Natural killer cell treated with Interleukin-12 subunit alpha and Interleukin-12 subunit beta and Interleukin-15 and Interleukin-18, amount 100 ng/mL, for 72 hours (primary cell): ENCODE measurements around the gene DLG2. TPM values are rescaled to one million over a fixed set of nuclear protein-coding genes. Genes with fewer than 3 reads are reported as not detected.

Experiments used
- ATAC-seq, 2 donors: fragments of 150-1000 bp; cut with Tn5 transposase in 1 of 2; sonication (Bioruptor Pico), chemical (Tn5 transposase) in 1 of 2; 2 replicates each; pipeline ENCODE4 v1.10.0; 2021
- DNase-seq: peaks from one replicate; pipeline ENCODE4 v3.0.0; 2022; ENCODE audit warnings: low spot score
- H3K27ac Mint-ChIP-seq, 2 donors: 1 replicate in 1 of 2; 2 replicates in 1 of 2; pipeline ENCODE4 v1.8.0; 2022; ENCODE audit warnings: mixed read lengths in 2 of 2, mild to moderate bottlenecking in 1 of 2, moderate library complexity in 1 of 2
- H3K27me3 Mint-ChIP-seq, 2 donors: 1 replicate in 1 of 2; 2 replicates in 1 of 2; pipeline ENCODE4 v1.8.0; 2022; ENCODE audit warnings: mixed read lengths in 2 of 2
- H3K36me3 Mint-ChIP-seq: one replicate; pipeline ENCODE4 v1.8.0; 2022; ENCODE audit warnings: mixed read lengths
- H3K4me1 Mint-ChIP-seq, 2 donors: 1 replicate in 1 of 2; 2 replicates in 1 of 2; pipeline ENCODE4 v1.8.0; 2022; ENCODE audit warnings: low read depth in 2 of 2, mixed read lengths in 2 of 2, mild to moderate bottlenecking in 1 of 2
- H3K4me3 Mint-ChIP-seq: one replicate; pipeline ENCODE4 v1.8.0; 2022; ENCODE audit warnings: mixed read lengths
- H3K9me3 Mint-ChIP-seq: 2 replicates; pipeline ENCODE4 v1.8.0; 2022; ENCODE audit warnings: mixed read lengths
- total RNA-seq, 2 donors: library from RNA; stranded (reverse); gene quantifications; one replicate each; pipeline ENCODE4 v1.2.3, GENCODE V29; 2022

The DLG2 gene
- total RNA-seq, 2 donors from 2014 or later, result 1.1 to 1.7 TPM

DNA sequence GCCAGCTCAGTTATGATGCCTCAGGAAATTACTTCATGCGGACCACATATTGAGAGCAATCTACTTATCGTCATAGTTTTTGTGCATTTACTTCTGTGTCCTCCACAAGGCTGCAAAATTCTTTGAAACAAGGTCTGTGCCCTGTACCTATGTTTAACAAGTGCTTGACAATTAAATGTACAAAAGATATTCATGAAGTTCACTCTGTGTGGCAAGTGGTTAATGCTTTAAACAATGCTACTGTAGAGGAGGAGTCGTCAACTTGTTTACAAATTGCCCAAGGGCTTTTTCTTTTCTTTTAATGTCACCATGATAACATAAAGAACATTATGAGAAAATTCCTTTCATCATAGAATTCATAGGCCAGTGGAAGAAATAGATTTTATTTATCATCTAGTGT lies 1469.5 kb downstream of the DLG2 start:
- no peak for DNase-seq
- H3K9me3 Mint-ChIP-seq, result peaks cover 37% of the 10 kb centered on the region
- no peak overlapping the region for H3K27ac Mint-ChIP-seq
- H3K4me3 Mint-ChIP-seq, result no peak overlapping the region
- H3K36me3 Mint-ChIP-seq, result peaks cover 12% of the 10 kb centered on the region
- H3K27me3 Mint-ChIP-seq, result no peaks in the 10 kb centered on the region
- no peaks in the 10 kb centered on the region for H3K4me1 Mint-ChIP-seq
- no peak for ATAC-seq

DNA sequence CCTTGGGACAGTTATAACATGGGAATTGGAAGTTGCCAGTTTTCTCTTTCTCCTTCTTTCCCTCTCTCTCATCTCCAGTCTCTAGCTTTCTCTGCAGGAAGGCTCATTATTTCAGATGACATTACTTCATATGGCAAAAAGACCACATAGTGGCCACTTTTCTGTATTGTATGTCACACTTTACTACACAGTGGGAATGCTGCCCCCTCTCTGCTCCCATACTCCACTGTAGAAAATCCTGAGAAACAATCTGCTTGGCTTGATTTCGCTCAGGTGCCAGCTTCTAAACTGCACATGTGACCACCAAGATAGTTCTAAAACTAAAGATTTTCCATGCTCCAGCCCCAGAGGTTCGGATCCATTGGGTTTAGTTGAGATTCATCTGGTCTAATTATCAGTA lies 1480.3 kb downstream of the DLG2 start:
- Mint-ChIP-seq H3K9me3 (peaks cover 23% of the 10 kb centered on the region), H3K4me1 (no peaks in the 10 kb centered on the region), H3K27me3 (no peaks in the 10 kb centered on the region), H3K4me3 (no peak overlapping the region), H3K27ac (no peak overlapping the region), H3K36me3 (no peaks in the 10 kb centered on the region)
- DNase-seq, result no peak
- ATAC-seq, result no peak

DNA sequence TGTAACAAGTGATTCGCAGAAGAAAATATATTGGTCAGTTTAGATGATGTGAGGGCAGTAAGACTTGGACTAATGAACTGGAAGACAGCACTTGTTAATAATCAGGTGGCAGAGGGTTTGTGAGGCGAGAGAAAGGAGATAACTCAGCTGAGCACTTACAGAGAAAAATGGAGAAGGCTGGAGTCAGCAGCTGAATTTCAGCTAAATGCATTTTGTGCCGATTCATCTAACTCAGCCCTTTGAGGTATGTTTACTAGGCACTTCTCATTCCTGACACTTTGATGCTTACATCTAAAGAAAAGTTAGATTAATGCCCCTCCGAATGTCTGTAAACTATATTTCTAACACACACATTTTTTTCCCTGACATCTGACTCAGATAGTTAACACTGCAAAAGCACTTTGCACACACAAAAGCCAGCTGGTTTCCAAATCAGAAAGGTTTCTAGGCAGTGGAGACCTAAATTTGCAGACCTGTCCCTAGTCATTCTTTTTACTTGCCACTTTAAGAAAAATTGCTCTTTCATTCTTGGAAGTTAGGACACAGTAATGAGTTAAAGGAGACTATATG lies 1481.4 kb downstream of the DLG2 start:
- H3K27me3 Mint-ChIP-seq, result no peaks in the 10 kb centered on the region
- no peak overlapping the region for H3K4me3 Mint-ChIP-seq
- H3K9me3 Mint-ChIP-seq, result peaks cover 14% of the 10 kb centered on the region
- H3K4me1 Mint-ChIP-seq, result no peaks in the 10 kb centered on the region
- ATAC-seq (no peak), DNase-seq (no peak)
- no peaks in the 10 kb centered on the region for H3K36me3 Mint-ChIP-seq
- H3K27ac Mint-ChIP-seq, result no peak overlapping the region

DNA sequence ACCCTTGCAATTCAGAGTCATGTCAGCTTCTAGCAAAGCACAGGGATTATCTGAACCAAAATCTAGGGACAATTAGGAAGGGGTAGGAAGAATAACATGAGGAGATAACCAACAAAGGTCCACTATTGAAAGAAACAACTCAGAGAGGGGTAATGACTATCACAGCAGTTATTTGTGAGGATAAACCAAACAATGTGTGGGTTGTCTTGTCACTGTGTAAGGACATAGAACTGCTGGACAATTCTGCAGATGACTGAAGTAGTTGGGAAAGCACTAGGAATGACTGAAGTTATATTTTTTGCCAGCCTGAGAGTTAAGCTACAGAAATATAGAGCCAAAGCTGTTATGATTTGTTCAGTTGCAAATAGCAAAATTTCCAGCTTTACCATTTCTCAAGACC lies 1482.6 kb downstream of the DLG2 start:
- H3K4me3 Mint-ChIP-seq, result no peak overlapping the region
- no peaks in the 10 kb centered on the region for H3K4me1 Mint-ChIP-seq
- ATAC-seq (no peak), DNase-seq (no peak)
- H3K27me3 Mint-ChIP-seq, result no peaks in the 10 kb centered on the region
- peaks cover 11% of the 10 kb centered on the region for H3K9me3 Mint-ChIP-seq
- no peak overlapping the region for H3K27ac Mint-ChIP-seq
- no peaks in the 10 kb centered on the region for H3K36me3 Mint-ChIP-seq

DNA sequence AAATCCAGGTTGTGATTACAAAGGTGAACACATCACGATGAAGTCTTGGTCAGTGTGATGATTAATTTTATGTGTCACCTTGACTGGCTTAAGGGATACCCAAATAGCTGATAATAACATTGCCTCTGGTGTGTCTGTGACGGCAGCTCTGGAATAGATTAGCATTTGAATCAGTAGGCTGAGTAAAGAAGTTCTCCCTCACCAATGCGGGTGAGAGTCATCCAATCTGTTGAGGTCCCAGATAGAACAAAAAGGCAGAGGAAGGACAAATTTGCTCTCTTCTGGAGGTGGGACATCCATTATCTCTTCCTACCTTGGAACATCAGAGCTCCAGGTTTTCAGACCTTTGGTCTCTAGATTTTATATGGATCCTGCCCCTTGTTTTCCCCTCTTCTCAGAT lies 1484.7 kb downstream of the DLG2 start:
- H3K9me3 Mint-ChIP-seq, result peaks cover 8% of the 10 kb centered on the region
- ATAC-seq (no peak), DNase-seq (no peak)
- no peaks in the 10 kb centered on the region for H3K4me1 Mint-ChIP-seq
- no peak overlapping the region for H3K4me3 Mint-ChIP-seq
- H3K36me3 Mint-ChIP-seq, result no peaks in the 10 kb centered on the region
- no peaks in the 10 kb centered on the region for H3K27me3 Mint-ChIP-seq
- no peak overlapping the region for H3K27ac Mint-ChIP-seq

DNA sequence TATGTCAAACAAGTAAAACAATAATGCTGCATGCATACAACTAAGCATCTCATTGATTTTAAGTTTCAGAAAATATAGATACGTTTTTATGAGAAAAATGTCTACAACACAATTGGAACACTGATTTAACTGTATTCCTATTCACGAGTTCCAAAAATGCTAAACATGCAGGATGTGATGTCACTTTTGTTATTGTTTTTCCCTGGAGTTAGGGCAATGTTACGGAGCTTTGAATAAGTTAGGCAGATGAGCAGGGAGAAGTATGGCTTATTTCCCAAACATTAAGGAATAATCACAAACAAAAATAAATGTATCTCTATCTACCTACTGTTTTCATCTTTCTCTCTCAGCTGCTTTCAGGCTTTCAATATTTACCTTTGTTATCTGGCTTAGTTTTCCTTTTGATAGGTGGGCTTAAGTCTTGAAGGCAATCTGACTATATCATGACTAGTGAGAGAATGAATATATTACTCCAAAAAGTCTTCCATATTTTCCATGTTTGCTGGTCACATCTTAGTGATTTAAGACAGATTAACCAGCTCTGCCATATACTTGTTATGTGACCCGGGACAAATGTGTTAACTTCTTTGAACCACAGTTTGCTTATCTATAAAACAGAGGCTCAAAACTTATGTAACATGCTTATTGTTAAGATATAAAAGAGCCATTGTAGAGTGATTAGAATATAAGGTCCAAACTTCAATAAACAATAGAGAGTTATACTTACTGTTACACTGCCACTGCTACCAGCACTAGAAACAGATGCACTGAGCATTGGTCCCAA lies 1486.6 kb downstream of the DLG2 start:
- Mint-ChIP-seq H3K27me3 (no peaks in the 10 kb centered on the region), H3K4me1 (no peaks in the 10 kb centered on the region), H3K27ac (no peak overlapping the region), H3K9me3 (peaks cover 6% of the 10 kb centered on the region), H3K36me3 (no peaks in the 10 kb centered on the region), H3K4me3 (no peak overlapping the region)
- ATAC-seq (no peak), DNase-seq (no peak)

DNA sequence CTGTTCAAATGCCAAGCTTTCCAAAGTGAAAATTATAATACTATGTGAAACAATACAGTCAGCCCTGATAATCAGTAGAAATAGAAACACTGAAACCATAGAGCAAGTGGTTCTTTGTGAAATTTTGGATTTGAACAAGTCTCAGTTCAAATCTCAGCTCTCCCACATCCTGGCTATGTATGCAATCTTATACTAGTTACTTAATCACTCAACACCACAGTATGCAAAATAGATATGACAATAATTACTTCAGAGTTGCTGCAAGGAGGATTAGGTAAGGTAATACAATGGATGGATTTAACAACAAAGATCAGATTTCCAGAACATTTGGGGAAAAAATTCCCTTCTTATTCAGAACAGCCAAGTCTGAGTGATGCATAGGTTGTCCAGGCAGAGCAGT lies 1489.2 kb downstream of the DLG2 start:
- ATAC-seq (no peak), DNase-seq (no peak)
- no peaks in the 10 kb centered on the region for H3K4me1 Mint-ChIP-seq
- no peaks in the 10 kb centered on the region for H3K27me3 Mint-ChIP-seq
- H3K4me3 Mint-ChIP-seq, result no peak overlapping the region
- no peaks in the 10 kb centered on the region for H3K36me3 Mint-ChIP-seq
- no peak overlapping the region for H3K27ac Mint-ChIP-seq
- peaks cover 9% of the 10 kb centered on the region for H3K9me3 Mint-ChIP-seq

DNA sequence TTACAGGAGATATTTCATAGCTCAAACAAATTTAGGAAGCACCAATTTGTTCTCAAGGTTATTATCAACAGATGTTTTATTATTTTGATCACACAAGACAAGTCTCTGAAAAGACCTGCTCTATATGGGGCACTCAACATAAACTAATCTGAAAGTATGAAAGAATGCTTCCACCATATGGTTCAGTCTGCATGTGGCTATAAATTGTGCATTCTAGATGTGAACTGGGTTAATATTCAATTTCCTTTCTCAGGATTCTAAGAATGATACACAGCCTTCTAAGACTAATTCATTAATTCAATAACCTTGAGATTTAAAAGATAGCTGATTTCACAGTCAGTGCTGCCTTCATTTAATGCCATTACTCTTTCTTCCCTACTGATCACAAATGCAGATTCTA lies 1489.6 kb downstream of the DLG2 start:
- H3K4me3 Mint-ChIP-seq, result no peak overlapping the region
- peaks cover 11% of the 10 kb centered on the region for H3K9me3 Mint-ChIP-seq
- no peak for DNase-seq
- no peaks in the 10 kb centered on the region for H3K4me1 Mint-ChIP-seq
- no peak overlapping the region for H3K27ac Mint-ChIP-seq
- H3K36me3 Mint-ChIP-seq, result no peaks in the 10 kb centered on the region
- H3K27me3 Mint-ChIP-seq, result no peaks in the 10 kb centered on the region
- no peak for ATAC-seq

DNA sequence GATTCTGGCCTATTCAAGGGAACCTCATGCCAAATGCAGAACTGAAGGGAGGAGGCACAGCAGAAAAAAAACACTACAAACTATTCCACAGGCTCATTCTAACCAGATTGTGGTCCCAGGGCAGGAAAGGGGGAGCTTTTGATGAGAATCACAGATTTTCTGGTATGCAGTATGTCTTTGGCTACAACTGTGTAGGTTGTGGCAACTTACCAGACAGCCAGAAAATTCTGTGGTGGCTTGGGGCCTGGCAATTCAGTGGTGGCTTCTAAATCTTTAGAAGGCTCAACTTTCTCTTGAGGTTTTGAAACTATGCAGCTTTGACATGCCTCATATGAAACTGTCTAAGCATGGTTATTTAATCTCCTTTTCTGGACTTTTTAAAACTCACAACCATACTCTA lies 1490.2 kb downstream of the DLG2 start:
- DNase-seq, result no peak
- no peaks in the 10 kb centered on the region for H3K27me3 Mint-ChIP-seq
- peaks cover 13% of the 10 kb centered on the region for H3K9me3 Mint-ChIP-seq
- no peak for ATAC-seq
- no peak overlapping the region for H3K4me3 Mint-ChIP-seq
- H3K36me3 Mint-ChIP-seq, result no peaks in the 10 kb centered on the region
- no peak overlapping the region for H3K27ac Mint-ChIP-seq
- H3K4me1 Mint-ChIP-seq, result no peaks in the 10 kb centered on the region

DNA sequence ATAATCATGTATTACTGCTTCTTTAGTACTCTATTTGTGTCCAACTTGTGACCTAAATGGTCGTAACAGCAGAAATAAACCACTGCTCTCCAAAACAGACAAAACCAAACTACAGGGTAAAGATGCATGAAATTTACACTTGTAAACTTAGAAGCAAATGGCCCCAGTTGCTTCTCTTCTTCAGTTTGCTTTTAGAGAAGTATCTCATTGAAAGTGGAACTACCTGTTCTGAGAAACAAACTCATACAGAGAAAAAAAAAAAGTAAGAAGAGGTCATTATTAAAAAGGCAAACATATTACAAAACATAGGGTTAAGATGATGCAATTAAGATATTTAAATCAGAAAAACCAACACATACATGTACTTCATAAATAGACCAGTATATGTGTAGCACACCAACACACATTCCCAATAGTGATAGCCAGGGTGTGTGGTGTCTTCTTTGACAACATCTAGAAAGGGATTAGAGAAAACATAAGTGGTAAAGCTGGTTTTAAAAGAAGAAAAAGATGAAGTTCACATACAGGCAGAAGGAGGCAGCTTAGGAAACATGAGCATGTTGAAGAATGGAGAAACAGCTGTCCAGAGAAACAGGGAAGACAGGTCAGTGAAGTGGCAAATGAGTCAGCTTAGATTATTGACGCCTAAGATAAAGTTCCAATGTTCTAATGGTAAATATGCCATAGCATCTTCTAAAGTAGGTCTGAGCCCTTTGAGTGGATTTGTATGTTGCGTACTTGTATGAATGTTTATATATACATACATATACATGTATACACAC lies 1496.3 kb downstream of the DLG2 start:
- H3K4me3 Mint-ChIP-seq, result no peak overlapping the region
- H3K4me1 Mint-ChIP-seq, result no peaks in the 10 kb centered on the region
- no peaks in the 10 kb centered on the region for H3K36me3 Mint-ChIP-seq
- ATAC-seq (no peak), DNase-seq (no peak)
- H3K9me3 Mint-ChIP-seq, result peaks cover 16% of the 10 kb centered on the region
- H3K27ac Mint-ChIP-seq, result no peak overlapping the region
- H3K27me3 Mint-ChIP-seq, result no peaks in the 10 kb centered on the region

DNA sequence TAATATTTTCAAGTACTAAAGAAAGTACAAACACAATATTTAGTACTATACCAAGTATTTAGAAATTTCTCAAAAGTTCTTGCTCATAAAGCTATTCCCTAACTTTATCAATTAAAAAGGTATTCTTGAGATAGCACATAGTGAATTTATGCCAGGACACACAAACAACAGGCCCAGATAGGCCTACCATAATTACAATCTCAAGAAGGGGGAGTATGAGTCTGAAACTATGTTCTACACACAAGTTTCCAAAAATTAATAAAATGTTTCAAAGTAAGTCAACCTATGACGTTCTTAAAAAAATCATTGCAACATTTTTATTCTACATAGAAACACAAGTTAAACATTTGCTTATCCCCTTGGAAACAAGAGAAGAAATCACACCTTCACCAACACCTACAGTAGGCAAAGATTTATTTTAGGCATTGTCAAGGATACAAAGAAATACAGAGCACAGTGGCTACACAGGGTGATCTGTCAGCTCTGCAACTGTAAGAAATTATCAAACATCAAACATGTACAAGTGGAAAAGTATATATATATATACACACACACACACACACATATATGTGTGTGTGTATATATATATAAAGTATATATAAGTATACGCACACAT lies 1497.1 kb downstream of the DLG2 start:
- no peak overlapping the region for H3K4me3 Mint-ChIP-seq
- H3K36me3 Mint-ChIP-seq, result no peaks in the 10 kb centered on the region
- H3K9me3 Mint-ChIP-seq, result peaks cover 13% of the 10 kb centered on the region
- ATAC-seq (no peak), DNase-seq (no peak)
- no peaks in the 10 kb centered on the region for H3K27me3 Mint-ChIP-seq
- no peaks in the 10 kb centered on the region for H3K4me1 Mint-ChIP-seq
- H3K27ac Mint-ChIP-seq, result no peak overlapping the region

DNA sequence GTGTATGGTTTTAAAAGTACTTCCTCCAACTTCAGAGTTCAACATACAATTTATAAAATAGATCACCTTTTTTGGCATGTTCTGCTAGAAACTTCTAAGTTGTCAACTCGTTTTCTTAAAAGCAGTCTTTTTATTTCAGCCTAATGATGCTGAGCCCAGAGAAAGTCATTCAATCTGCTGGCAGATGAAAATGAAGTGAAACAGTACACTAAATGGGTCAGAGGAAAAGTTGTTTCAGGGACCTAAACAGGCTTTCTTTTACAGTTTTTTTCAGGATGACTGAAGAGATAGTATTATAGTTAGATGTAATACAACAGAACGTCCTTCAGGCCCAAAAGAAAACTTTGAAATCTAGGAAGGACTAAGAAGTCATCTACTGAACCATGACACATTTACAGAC lies 1498.3 kb downstream of the DLG2 start:
- Mint-ChIP-seq H3K27me3 (no peaks in the 10 kb centered on the region), H3K4me3 (no peak overlapping the region), H3K27ac (no peak overlapping the region), H3K36me3 (no peaks in the 10 kb centered on the region), H3K9me3 (peaks cover 13% of the 10 kb centered on the region), H3K4me1 (no peaks in the 10 kb centered on the region)
- DNase-seq (no peak), ATAC-seq (no peak)

DNA sequence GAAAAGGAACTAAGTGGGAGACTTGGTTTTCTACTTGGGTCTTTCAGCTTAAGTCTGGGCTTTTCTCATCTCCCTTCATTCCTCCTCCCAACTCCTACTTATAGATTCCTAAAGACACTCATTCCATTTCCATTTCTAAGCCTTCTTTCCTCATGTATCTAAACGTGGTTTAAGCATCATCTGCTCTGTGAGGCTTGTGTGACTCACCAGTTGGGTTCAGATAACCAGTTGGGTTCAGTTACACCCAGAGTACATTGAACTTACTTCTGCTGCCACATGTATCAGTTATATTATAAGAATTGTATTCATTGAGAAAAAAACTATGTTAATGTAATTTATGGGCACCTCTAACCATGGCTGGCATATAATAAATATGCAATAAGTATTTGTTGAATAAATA lies 1509.8 kb downstream of the DLG2 start:
- no peak for ATAC-seq
- H3K4me1 Mint-ChIP-seq, result no peaks in the 10 kb centered on the region

DNA sequence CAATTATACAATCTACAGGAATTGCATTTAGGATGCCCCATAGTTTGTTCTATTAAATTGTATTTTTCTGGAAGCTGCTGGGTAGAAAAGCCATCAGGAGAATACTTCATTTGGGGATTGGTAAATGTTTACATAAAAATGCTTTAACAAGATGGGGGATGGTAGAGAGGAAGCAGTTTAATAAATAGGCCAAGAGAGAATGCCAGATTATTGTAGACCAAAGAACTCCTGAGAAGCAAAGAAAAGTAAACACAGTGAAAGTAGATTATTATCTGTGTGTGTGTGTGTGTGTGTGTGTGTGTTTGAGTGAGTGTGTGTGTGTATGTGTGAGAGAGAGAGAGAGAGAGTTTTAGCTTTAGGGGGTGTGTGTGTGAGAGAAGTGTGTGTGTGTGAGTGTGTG lies 1520.6 kb downstream of the DLG2 start:
- H3K27me3 Mint-ChIP-seq, result no peaks in the 10 kb centered on the region
- DNase-seq (no peak), ATAC-seq (no peak)
- no peaks in the 10 kb centered on the region for H3K36me3 Mint-ChIP-seq
- no peak overlapping the region for H3K4me3 Mint-ChIP-seq
- H3K27ac Mint-ChIP-seq, result no peak overlapping the region
- peaks cover 8% of the 10 kb centered on the region for H3K9me3 Mint-ChIP-seq
- no peaks in the 10 kb centered on the region for H3K4me1 Mint-ChIP-seq

More for the DNA sequence above, 1509.8 kb downstream of the DLG2 start:
- peaks cover 5% of the 10 kb centered on the region for H3K9me3 Mint-ChIP-seq
- H3K27ac Mint-ChIP-seq, result no peak overlapping the region
- no peak overlapping the region for H3K4me3 Mint-ChIP-seq
- DNase-seq, result no peak
- H3K27me3 Mint-ChIP-seq, result no peaks in the 10 kb centered on the region
- no peaks in the 10 kb centered on the region for H3K36me3 Mint-ChIP-seq
